ENCODE results near the gene GSDME.

DNA sequence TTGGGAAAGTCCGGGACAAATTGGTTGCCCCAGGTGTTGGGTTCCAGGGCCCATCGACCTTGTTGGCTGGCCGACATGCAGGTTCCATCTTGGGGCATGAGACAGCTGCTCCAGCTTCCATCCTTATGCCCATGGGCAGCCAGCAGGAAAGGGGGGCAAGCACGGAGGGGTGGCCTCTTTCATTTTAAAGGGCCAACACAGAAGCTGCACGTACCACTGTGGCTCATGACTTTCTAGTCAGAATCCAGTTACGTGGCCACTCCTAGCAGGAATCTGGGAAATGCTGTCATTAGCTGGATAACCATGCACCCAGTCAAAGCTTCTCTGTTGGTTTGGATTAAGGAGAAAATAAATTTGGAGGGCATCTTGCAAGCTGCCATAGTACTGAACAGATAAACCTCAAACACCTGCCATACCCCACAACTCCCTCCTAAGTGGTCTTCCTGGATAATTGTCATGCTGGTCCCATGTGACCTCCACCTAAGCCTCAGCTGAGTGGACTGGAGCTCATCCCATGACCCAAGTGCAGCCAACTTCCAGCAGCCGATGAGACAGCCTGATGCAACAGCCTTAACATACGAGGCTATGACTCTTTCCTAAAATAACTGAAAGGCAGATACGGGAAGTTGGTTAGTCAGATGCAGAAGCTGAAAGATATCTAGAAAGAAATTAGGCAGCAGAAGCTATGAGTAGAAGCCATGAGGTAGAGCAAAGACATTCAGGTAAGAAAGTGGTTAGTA, 21.4 kb upstream of the GSDME start:
- TF ChIP-seq POLR2AphosphoS5 (IDR thresholded peaks at IDR 0.05; ENCODE audit: low read depth, low read length), result no peak
- no peak for TF ChIP-seq TAF1 (IDR thresholded peaks at IDR 0.05; ENCODE audit: borderline replicate concordance, low read depth, low read length)
- TF ChIP-seq POLR2A (IDR thresholded peaks at IDR 0.05; ENCODE audit: low read depth, low read length), result no peak; the same call in 1 of the 2 replicates
